HEK293 (cell line): ENCODE measurements around the gene VRK3.

ENCODE experiments used
- AEBP2 ChIP-seq: fragments of 450-650 bp; formaldehyde crosslinking; IDR thresholded peaks from 2 replicates; pipeline ENCODE4 v1.5.1; 2016; ENCODE audit warnings: missing biosample characterization, missing genetic modification characterization, borderline replicate concordance
- FEZF1 ChIP-seq: fragments of 450-650 bp; formaldehyde crosslinking; IDR thresholded peaks from 2 replicates; pipeline ENCODE4 v1.5.1; 2016; ENCODE audit warnings: missing biosample characterization, missing genetic modification characterization
- GLI4 ChIP-seq: fragments of 450-650 bp; formaldehyde crosslinking; IDR thresholded peaks from 2 replicates; pipeline ENCODE4 v1.5.1; 2016; ENCODE audit warnings: missing biosample characterization, missing genetic modification characterization
- HOXC10 ChIP-seq: sonication (generic); formaldehyde crosslinking; IDR thresholded peaks from 2 replicates; pipeline ENCODE4 v1.8.1; 2023; ENCODE audit warnings: mild to moderate bottlenecking, missing genetic modification reagents
- HOXD13 ChIP-seq: sonication (generic); formaldehyde crosslinking; IDR thresholded peaks from 2 replicates; pipeline ENCODE4 v1.8.0; 2022; ENCODE audit warnings: missing genetic modification reagents, borderline replicate concordance
- IKZF3 ChIP-seq: fragments of 450-650 bp; IDR thresholded peaks from 2 replicates; pipeline ENCODE4 v1.5.0; 2018; ENCODE audit warnings: missing biosample characterization, mild to moderate bottlenecking, missing genetic modification characterization, moderate library complexity
- KLF10 ChIP-seq: fragments of 450-650 bp; IDR thresholded peaks from 2 replicates; pipeline ENCODE4 v1.5.1; 2018; ENCODE audit warnings: missing biosample characterization, mild to moderate bottlenecking, missing genetic modification characterization
- KLF17 ChIP-seq: fragments of 450-650 bp; formaldehyde crosslinking; IDR thresholded peaks from 2 replicates; pipeline ENCODE4 v1.5.1; 2016; ENCODE audit warnings: missing biosample characterization, missing genetic modification characterization
- KLF9 ChIP-seq: fragments of 450-650 bp; formaldehyde crosslinking; IDR thresholded peaks from 2 replicates; pipeline ENCODE4 v1.5.1; 2016; ENCODE audit warnings: missing biosample characterization, missing genetic modification characterization, low read depth
- OSR2 ChIP-seq: fragments of 450-650 bp; formaldehyde crosslinking; IDR thresholded peaks from 2 replicates; pipeline ENCODE4 v1.5.1; 2016; ENCODE audit warnings: missing biosample characterization, missing genetic modification characterization
- TRIM28 ChIP-seq: IDR thresholded peaks from 2 replicates; pipeline ENCODE4 v1.6.1; 2011; ENCODE audit warnings: low read length, control low read depth, borderline replicate concordance
- ZBTB17 ChIP-seq: fragments of 450-650 bp; formaldehyde crosslinking; IDR thresholded peaks from 2 replicates; pipeline ENCODE4 v1.5.1; 2016; ENCODE audit warnings: missing biosample characterization, missing genetic modification characterization
- ZIC2 ChIP-seq: fragments of 450-650 bp; formaldehyde crosslinking; IDR thresholded peaks from 2 replicates; pipeline ENCODE4 v1.5.1; 2016; ENCODE audit warnings: missing biosample characterization, missing genetic modification characterization
- ZNF10 ChIP-seq: fragments of 450-650 bp; formaldehyde crosslinking; IDR thresholded peaks from 2 replicates; pipeline ENCODE4 v1.5.1; 2017; ENCODE audit warnings: missing biosample characterization, missing genetic modification characterization
- ZNF146 ChIP-seq: fragments of 450-650 bp; formaldehyde crosslinking; IDR thresholded peaks from 2 replicates; pipeline ENCODE4 v1.5.1; 2016; ENCODE audit warnings: missing biosample characterization, missing genetic modification characterization
- ZNF221 ChIP-seq: fragments of 450-650 bp; formaldehyde crosslinking; IDR thresholded peaks from 2 replicates; pipeline ENCODE4 v1.5.1; 2017; ENCODE audit warnings: missing biosample characterization, missing genetic modification characterization, borderline replicate concordance
- ZNF37A ChIP-seq: fragments of 450-650 bp; IDR thresholded peaks from 2 replicates; pipeline ENCODE4 v1.5.1; 2018; ENCODE audit warnings: missing biosample characterization, missing genetic modification characterization
- ZNF473 ChIP-seq: fragments of 450-650 bp; formaldehyde crosslinking; IDR thresholded peaks from 2 replicates; pipeline ENCODE4 v1.5.1; 2017; ENCODE audit warnings: missing biosample characterization, missing genetic modification characterization
- ZNF501 ChIP-seq: fragments of 450-650 bp; formaldehyde crosslinking; IDR thresholded peaks from 2 replicates; pipeline ENCODE4 v1.5.1; 2016; ENCODE audit warnings: missing biosample characterization, missing genetic modification characterization
- ZNF510 ChIP-seq: fragments of 450-650 bp; formaldehyde crosslinking; IDR thresholded peaks from 2 replicates; pipeline ENCODE4 v1.5.1; 2018; ENCODE audit warnings: mild to moderate bottlenecking, missing genetic modification characterization, missing biosample characterization; ENCODE audit not compliant: insufficient replicate concordance
- ZNF600 ChIP-seq: fragments of 450-650 bp; formaldehyde crosslinking; IDR thresholded peaks from 2 replicates; pipeline ENCODE4 v1.5.1; 2016; ENCODE audit warnings: missing biosample characterization, missing genetic modification characterization
- ZNF610 ChIP-seq: fragments of 450-650 bp; formaldehyde crosslinking; IDR thresholded peaks from 2 replicates; pipeline ENCODE4 v1.5.1; 2016; ENCODE audit warnings: missing biosample characterization, missing genetic modification characterization, borderline replicate concordance
- ZNF624 ChIP-seq: fragments of 450-650 bp; formaldehyde crosslinking; IDR thresholded peaks from 2 replicates; pipeline ENCODE4 v1.5.1; 2017; ENCODE audit warnings: missing biosample characterization, missing genetic modification characterization
- ZNF701 ChIP-seq: fragments of 450-650 bp; formaldehyde crosslinking; IDR thresholded peaks from 2 replicates; pipeline ENCODE4 v1.5.1; 2016; ENCODE audit warnings: missing biosample characterization, missing genetic modification characterization
- ZNF707 ChIP-seq: fragments of 450-650 bp; formaldehyde crosslinking; IDR thresholded peaks from 2 replicates; pipeline ENCODE4 v1.5.1; 2016; ENCODE audit warnings: missing biosample characterization, missing genetic modification characterization
- ZNF747 ChIP-seq: fragments of 450-650 bp; formaldehyde crosslinking; IDR thresholded peaks from 2 replicates; pipeline ENCODE4 v1.5.1; 2016; ENCODE audit warnings: missing biosample characterization, missing genetic modification characterization
- ZNF785 ChIP-seq: fragments of 450-650 bp; formaldehyde crosslinking; IDR thresholded peaks from 2 replicates; pipeline ENCODE4 v1.5.1; 2016; ENCODE audit warnings: missing biosample characterization, missing genetic modification characterization
- ZSCAN18 ChIP-seq: fragments of 450-650 bp; formaldehyde crosslinking; IDR thresholded peaks from 2 replicates; pipeline ENCODE4 v1.5.1; 2016; ENCODE audit warnings: missing biosample characterization, missing genetic modification characterization
- TF ChIP-seq, protein P1 (sequence below): fragments of 450-650 bp; formaldehyde crosslinking; IDR thresholded peaks from 2 replicates; pipeline ENCODE4 v1.5.1; 2016; ENCODE audit warnings: missing biosample characterization, missing genetic modification characterization, low read depth
- TF ChIP-seq, protein P2 (sequence below): fragments of 450-650 bp; formaldehyde crosslinking; IDR thresholded peaks from 2 replicates; pipeline ENCODE4 v1.5.1; 2016; ENCODE audit warnings: missing biosample characterization, missing genetic modification characterization
- TF ChIP-seq, protein P3 (sequence below): fragments of 450-650 bp; formaldehyde crosslinking; IDR thresholded peaks from 2 replicates; pipeline ENCODE4 v1.5.1; 2016; ENCODE audit warnings: missing biosample characterization, missing genetic modification characterization
- TF ChIP-seq, protein P4 (sequence below): fragments of 450-650 bp; IDR thresholded peaks from 2 replicates; pipeline ENCODE4 v1.5.1; 2018; ENCODE audit warnings: missing biosample characterization, missing genetic modification characterization

VRK3 gene

GRCh38 chr19:49937750-49938381, 87.3 kb downstream of the VRK3 start (continued):
- no peak for TF ChIP-seq ZNF624 (tag by site-specific recombination)
- TF ChIP-seq, protein P1, sequence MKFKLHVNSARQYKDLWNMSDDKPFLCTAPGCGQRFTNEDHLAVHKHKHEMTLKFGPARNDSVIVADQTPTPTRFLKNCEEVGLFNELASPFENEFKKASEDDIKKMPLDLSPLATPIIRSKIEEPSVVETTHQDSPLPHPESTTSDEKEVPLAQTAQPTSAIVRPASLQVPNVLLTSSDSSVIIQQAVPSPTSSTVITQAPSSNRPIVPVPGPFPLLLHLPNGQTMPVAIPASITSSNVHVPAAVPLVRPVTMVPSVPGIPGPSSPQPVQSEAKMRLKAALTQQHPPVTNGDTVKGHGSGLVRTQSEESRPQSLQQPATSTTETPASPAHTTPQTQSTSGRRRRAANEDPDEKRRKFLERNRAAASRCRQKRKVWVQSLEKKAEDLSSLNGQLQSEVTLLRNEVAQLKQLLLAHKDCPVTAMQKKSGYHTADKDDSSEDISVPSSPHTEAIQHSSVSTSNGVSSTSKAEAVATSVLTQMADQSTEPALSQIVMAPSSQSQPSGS (tag by site-specific recombination) = no peak
- no peak for TF ChIP-seq HOXC10 (CRISPR knock-in tag)
- no peak for TF ChIP-seq ZNF146 (tag by site-specific recombination)
- TF ChIP-seq IKZF3 (tag by site-specific recombination) = no peak
- no peak for TF ChIP-seq HOXD13 (CRISPR knock-in tag)
- no peak for TF ChIP-seq AEBP2
- TF ChIP-seq ZNF473 (tag by site-specific recombination) = no peak
- TF ChIP-seq KLF9 (tag by site-specific recombination) = no peak
- no peak for TF ChIP-seq KLF17 (tag by site-specific recombination)
- no peak for TF ChIP-seq ZNF37A (tag by site-specific recombination)
- TF ChIP-seq ZNF600 = peak; percentile 65
- TF ChIP-seq, protein P2, sequence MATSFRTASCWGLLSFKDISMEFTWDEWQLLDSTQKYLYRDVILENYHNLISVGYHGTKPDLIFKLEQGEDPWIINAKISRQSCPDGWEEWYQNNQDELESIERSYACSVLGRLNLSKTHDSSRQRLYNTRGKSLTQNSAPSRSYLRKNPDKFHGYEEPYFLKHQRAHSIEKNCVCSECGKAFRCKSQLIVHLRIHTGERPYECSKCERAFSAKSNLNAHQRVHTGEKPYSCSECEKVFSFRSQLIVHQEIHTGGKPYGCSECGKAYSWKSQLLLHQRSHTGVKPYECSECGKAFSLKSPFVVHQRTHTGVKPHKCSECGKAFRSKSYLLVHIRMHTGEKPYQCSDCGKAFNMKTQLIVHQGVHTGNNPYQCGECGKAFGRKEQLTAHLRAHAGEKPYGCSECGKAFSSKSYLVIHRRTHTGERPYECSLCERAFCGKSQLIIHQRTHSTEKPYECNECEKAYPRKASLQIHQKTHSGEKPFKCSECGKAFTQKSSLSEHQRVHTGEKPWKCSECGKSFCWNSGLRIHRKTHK (tag by site-specific recombination) = no peak
- no peak for TF ChIP-seq ZNF747 (tag by site-specific recombination)
- no peak for TF ChIP-seq ZNF785 (tag by site-specific recombination)
- TF ChIP-seq ZNF510 (tag by site-specific recombination) = no peak
- no peak for TF ChIP-seq ZNF707 (tag by site-specific recombination)
- no peak for TF ChIP-seq TRIM28
- TF ChIP-seq, protein P3, sequence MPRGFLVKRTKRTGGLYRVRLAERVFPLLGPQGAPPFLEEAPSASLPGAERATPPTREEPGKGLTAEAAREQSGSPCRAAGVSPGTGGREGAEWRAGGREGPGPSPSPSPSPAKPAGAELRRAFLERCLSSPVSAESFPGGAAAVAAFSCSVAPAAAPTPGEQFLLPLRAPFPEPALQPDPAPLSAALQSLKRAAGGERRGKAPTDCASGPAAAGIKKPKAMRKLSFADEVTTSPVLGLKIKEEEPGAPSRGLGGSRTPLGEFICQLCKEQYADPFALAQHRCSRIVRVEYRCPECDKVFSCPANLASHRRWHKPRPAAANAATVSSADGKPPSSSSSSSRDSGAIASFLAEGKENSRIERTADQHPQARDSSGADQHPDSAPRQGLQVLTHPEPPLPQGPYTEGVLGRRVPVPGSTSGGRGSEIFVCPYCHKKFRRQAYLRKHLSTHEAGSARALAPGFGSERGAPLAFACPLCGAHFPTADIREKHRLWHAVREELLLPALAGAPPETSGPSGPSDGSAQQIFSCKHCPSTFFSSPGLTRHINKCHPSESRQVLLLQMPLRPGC (tag by site-specific recombination) = no peak
- TF ChIP-seq OSR2 = no peak
- no peak for TF ChIP-seq ZSCAN18 (tag by site-specific recombination)
- no peak for TF ChIP-seq KLF10
- no peak for TF ChIP-seq ZNF701
- TF ChIP-seq ZIC2 = peak; percentile 89
- TF ChIP-seq ZNF501 (tag by site-specific recombination) = no peak
- TF ChIP-seq ZNF10 (tag by site-specific recombination) = no peak
- no peak for TF ChIP-seq ZNF610 (tag by site-specific recombination)
- TF ChIP-seq FEZF1 (tag by site-specific recombination) = no peak
- TF ChIP-seq, protein P4, sequence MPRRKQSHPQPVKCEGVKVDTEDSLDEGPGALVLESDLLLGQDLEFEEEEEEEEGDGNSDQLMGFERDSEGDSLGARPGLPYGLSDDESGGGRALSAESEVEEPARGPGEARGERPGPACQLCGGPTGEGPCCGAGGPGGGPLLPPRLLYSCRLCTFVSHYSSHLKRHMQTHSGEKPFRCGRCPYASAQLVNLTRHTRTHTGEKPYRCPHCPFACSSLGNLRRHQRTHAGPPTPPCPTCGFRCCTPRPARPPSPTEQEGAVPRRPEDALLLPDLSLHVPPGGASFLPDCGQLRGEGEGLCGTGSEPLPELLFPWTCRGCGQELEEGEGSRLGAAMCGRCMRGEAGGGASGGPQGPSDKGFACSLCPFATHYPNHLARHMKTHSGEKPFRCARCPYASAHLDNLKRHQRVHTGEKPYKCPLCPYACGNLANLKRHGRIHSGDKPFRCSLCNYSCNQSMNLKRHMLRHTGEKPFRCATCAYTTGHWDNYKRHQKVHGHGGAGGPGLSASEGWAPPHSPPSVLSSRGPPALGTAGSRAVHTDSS (tag by site-specific recombination) = no peak
- peak; percentile 26; the same call in 1 of the 2 replicates for TF ChIP-seq ZBTB17
- no peak for TF ChIP-seq ZNF221 (tag by site-specific recombination)
- TF ChIP-seq GLI4 (tag by site-specific recombination) = no peak
